ENCODE data around the gene TRMT10B. TPM values are rescaled to one million over a fixed set of nuclear protein-coding genes. Genes with fewer than 3 reads are reported as not detected.
"Not testable (repeated sequence)": the region's sequence is repeated elsewhere in the genome, so short reads cannot be mapped to it uniquely, and the experiment has no call there.

The TRMT10B gene
- polyA plus RNA-seq, 12 donors = 8.0 to 19.9 (median 10.4) TPM; not detected in 2

DNA sequence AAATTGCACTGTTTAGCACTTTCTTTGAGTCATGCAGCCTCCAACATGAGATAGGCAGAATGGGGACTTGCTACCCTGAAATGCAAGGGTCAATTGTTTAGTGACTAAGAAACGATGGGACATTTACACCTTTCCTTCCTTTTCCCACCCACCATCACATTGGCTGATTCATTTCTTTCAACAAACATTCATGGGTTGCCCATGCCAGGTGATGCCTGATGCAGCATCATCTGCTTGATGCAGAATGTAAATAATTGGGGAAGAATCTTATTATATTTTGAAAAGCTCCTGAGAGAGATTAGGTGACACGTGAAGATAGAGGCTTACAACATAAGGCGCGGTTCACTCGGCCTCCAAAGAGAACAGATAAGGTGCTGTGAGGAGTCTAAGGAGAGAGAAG lies 4.5 kb upstream of the TRMT10B start:
- no peak for DNase-seq

DNA sequence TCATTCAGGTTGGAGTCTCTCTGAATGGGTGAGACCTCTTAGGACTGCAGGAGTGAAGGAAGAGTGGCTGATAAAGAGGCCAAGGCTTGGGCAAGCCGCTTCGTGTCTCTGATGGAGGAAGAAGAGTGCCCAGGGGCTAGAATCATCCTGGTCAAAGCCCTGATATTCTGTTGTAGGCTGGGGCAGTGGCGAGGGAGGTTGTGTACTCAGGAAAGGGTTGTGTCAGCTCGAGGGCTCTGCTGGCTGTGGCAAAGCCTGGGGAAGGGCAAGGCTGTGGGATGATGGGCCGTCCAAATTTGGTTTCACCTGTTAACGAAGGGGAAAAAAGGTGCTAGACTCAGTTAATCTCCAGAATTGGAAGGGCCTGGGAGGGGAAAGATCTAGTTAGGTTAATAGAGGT lies 2.4 kb upstream of the TRMT10B start:
- DNase-seq = no peak

DNA sequence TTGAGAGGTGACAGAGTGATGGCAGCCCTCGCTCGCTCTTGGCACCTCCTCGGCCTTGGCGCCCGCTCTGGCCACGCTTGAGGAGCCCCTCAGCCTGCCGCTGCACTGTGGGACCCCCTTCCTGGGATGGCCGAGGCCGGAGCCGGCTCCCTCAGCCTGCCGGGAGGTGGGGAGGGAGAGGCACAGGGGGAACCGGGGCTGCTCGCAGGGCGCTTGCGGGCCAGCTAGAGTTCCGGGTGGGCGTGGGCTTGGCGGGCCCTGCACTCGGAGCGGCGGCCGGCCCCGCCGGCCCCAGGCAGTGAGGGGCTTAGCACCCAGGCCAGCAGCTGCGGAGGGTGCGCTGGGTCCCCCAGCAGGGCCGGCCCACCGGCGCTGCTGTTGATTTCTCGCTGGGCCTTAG lies 1.9 kb upstream of the TRMT10B start:
- DNase-seq = not testable (repeated sequence)

DNA sequence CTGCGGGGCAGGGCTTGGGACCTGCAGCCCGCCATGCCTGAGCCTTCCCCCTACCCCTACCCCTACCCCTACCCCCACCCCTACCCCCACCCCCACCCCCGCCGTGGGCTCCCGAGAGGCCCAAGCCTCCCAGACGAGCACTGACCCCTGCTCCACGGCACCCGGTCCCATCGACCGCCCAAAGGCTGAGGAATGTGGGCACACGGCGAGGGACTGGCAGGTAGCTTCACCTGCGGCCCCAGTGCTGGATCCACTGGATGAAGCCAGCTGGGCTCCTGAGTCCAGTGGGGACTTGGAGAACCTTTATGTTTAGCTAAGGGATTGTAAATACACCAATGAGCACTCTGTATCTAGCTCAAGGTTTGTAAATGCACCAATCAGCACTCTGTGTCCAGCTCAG lies 1.5 kb upstream of the TRMT10B start:
- not testable (repeated sequence) for DNase-seq

DNA sequence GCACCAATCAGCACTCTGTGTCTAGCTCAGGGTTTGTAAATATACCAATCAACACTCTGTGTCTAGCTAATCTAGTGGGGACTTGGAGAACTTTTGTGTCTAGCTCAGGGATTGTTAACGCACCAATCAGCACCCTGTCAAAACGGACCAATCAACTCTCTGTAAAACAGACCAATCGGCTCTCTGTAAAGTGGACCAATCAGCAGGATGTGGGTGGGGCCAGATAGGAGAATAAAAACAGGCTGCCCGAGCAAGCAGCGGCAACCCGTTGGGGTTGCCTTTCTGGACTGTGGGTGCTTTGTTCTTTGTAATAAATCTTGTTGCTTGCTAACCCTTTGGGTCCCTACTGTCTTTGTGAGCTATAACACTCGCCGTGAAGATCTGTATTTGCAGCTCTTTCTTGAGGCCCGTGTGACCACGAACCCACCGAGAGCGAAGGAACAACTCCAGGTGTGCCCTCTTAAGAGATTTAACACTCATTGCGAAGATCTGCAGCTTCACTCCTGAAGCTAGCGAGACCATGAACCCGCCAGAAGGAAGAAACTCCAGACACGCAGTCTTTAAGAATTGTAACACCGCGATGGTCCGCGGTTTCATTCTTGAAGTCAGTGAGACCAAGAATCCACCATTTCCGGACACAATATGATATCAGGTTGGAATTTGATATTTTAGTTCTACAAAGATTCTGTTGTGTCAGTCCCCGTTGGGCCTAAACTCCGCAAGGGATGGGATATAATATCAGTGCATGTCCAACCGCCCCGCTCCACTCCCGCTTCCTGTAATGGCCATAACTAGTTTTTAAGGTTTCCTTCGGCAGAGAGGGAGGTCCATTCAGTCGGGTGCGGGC lies 740 bp upstream of the TRMT10B start:
- no peak for DNase-seq

DNA sequence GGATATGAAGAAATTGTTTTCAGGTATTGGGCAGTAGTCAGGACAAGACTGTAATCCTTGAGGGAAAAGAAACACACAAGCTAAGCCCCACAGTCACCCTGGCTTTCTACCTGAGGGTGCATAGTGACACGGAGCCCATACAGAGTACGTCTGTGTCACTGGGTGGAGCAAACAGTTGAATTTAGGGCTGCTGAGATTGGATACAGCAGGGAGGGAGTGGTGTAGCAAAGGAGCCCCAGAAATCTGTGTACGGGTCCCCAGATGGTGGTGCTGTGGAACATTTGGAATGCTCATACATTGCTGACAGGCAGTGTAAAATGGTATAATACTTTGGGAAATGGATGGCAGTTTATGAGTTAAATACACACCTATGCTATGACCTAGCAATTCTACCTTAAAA lies 5.1 kb downstream of the TRMT10B start:
- no peak for DNase-seq

DNA sequence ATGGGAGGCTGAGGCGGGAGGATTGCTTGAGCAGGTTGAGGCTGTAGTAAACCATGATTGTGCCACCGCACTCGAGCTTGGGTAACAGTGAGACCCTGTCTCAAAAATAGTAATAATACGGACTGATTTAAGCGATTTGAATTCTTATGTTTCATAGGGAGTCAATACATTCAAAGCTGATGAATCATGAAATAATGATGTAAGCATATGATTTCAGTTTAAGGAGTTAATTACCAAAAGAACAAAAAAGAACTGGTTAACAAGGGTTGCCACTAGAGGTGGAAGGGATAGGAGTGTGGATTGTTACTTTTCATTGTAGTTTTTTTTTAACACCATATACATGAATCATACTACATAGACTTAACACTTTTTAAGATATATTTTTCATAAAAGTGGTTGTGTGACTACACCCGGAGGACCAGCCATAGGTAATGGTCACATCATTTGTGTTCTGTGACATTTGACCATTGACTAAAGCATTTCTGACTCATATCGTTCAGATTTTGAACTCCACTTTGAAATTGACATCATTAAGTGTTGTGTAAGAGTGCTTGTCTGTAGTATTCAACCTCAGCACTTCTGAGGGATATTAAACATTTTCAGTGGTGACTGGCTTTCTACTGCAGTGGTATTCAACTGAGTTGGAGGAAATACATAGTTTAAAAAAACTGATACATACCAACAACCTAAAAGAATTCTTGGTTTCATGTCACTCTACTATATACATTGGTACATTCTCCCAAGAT lies 7.0 kb downstream of the TRMT10B start:
- no peak for DNase-seq

DNA sequence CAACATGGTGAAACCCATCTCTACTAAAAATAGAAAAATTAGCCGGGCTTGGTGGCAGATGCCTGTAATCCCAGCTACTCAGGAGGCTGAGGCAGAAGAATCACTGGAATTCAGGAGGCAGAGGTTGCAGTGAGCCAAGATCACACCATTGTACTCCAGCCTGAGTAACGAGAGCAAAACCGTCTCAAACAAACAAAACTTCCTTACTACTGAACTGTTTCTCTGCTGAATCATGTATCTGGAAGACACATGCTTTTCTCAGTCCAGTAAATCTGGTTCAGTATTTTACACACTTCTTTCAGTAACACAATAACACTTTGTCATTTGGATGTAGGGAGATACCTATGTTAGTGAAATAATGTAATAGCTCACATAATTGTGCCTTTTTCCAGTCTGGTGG lies 7.9 kb downstream of the TRMT10B start:
- no peak for DNase-seq

DNA sequence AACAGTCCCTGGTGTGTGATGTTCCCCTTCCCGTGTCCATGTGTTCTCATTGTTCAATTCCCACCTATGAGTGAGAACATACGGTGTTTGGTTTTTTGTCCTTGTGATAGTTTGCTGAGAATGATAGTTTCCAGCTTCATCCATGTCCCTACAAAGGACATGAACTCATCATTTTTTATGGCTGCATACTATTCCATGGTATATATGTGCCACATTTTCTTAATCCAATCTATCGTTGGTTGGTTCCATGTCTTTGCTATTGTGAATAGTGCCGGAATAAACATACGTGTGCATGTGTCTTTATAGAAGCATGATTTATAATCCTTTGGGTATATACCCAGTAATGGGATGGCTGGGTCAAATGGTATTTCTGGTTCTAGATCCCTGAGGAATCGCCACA lies 11.7 kb downstream of the TRMT10B start:
- DNase-seq = not testable (repeated sequence)

DNA sequence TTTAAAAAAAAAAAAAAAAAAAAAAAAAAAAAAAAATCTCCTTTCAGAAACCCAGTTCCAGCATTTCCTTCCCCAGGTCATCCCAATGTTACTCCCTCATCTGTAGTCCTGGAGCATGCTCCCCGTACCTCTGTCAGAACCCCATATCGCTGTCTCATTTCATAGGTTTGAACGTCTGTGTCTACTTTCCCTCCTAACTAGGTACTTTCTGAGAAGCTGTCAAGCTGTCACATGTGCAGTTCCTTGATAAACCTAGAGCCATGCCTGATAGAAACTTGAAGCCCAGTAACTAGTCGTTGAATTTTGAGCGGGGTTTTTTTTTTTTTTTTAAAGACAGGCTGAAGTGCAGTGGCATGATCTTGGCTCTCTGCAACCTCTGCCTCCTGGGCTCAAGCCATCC lies 15.7 kb downstream of the TRMT10B start:
- DNase-seq = no peak

DNA sequence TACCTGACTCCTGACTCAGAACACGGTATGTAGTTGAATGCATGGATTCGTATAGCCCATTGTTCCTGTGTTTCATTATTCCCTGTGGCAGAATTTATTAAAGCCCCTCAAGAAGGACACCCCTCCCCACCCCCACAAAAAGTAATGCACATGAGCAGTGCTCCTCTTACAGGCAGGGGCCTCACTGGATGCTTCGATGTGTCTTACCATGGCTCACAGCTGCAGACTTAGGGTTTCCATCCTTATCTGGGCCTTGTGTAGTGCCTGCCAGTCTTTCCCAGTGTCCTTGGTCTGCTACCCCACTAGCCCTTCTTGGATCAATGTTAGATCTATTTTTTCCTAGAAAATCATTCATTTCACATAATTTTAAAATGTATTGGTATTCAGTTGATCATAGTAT lies 16.4 kb downstream of the TRMT10B start:
- no peak for DNase-seq

DNA sequence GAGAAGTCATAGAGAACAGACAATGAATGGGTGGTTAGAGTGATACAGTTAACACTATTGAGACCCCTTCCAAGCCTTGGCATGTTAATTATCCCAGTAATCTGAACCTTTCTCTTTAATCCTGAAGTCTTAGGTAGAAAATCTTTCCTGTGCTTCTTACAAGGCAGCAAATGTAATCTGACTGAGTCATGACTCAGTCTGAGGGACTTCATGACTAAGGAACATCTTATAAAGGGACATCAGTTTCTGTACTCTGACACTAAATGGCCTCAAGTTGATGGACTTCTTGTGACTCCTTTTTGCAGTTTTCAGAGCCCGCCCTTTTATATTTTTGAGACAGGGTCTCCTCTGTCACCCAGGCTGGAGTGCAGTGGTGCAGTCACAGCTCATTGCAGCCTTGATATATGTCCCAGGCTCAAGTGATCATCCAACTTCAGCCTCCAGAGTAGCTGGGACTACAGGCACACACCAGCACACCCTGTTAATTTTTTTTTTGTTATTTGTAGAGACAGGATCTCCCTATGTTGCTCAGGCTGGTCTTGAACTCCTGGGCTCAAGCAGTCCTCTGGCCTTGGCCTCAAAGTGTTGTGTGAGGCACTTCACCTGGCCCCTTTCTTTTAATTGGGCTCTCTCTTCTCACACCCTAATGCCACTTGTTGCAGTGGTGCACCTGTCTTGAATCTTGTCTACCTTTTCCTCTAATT lies 21.8 kb downstream of the TRMT10B start:
- DNase-seq = no peak

DNA sequence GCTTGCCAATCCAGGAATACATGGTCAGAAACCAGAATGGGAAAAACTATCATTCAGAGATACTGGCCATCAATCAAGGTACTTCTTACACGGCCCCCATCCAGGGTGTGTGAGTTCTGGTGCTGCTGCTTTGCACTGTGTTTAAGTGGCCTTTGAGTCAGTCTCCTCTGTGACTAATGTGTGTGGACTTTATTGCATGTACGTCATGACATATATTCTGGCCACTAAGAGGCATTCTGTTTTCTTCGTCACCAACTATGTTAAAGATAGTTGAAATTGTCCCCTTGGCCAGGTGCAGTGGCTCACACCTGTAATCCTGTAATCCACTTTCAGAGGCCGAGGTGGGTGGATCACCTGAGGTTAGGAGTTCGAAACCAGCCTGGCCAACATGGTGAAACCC lies 22.7 kb downstream of the TRMT10B start:
- no peak for DNase-seq

DNA sequence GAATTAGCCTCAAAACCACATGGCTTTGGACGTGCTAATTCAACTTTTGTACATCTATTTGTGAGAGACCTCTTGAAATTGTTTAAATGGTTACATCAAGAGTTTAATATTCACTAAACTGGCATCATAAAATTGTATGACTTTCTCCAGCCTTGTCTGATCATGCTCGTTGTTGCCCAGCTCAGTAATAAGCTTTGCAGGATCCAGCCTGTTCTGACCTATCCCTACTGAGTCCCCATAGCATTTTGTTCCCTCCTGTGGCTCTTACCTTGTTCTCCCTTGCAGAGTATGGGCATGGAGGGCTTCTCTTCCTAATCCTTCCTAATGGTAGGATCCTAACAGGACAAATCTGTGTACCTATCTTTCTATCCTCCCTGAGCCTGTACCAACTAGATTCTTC lies 24.9 kb downstream of the TRMT10B start:
- no peak for DNase-seq

DNA sequence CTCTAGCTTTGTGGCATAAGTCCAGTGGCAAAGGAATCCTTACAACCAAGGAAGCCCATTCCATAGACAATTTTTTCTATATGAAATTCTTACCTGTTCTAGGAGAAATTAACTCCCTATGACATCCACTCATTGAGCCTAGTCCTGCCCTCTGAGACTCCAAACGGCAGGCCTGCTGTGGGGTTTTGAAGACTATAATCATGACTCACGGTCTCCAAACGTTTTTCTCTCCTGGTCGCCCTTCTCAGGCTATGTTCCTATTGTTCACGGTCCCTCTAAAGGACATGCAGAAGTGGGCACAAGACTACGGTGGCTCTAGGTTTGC lies 30.6 kb downstream of the TRMT10B start:
- DNase-seq = no peak

DNA sequence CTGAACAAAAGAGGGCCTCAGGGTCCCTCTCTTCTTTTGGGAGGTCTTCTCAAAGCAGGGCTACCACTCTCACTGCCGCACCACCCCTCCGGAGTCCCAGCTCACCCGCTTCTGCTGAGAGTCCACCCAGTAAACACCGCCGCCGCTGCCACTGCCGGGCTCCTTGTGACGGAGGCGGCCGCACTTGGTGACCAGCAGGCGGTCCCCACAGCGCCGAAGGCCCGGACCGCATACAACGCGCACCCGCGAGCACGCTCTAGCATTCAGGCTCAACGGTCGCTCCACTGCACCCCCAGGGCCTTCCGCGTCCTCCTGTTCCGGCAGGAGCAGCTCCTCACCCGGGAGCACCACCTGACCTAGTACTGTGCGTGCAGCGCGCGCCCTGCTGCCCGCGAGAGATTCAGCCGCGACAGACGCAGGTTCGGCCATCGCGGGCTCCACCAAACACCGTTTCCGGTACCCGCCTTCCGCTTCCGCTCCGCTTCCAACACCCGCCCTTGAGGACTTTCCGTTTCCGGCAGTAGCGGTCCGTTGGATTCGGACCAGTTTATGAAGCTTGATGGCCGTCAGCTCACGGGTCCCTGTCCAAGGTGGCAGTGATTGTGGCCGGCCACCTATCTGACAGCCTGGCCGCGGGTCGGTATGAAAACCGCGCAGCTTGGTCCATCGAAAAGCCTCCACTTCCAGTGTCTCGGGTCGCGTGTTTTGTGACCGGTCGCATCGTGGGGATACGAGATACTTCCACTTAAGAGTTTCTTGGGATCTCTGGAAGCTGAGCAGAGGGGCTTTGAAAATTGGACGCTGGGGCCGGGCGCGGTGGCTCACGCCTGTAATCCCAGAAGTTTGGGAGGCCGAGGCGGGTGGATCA lies 31.2 kb downstream of the TRMT10B start, which contains the start of gene EXOSC3:
EXOSC3 (minus strand) TSS at position 449 of the 868 bp plus-strand sequence; CDS start at position 429, 20 bp downstream.
- peak; percentile 95 for DNase-seq

DNA sequence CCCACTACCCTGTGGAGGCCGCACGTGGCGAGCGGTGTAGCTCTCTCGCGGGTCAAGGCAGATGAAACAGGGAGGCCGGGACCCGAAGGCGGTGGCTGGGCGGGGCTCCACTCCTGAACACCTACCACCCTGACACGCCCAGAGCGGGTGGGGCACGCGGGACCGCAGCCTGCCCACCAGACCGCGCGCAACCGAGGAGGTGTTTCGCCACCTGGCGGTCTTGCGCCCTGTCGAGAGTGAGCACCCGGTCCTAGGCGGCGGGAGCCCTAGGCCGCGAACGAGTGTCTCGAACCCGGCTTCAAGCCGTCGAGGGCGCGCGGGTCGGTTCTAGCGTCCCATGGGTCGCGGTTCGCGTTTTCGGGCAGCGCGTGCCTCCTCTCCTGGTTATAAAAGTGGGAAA lies 33.5 kb downstream of the TRMT10B start:
- DNase-seq = no peak

DNA sequence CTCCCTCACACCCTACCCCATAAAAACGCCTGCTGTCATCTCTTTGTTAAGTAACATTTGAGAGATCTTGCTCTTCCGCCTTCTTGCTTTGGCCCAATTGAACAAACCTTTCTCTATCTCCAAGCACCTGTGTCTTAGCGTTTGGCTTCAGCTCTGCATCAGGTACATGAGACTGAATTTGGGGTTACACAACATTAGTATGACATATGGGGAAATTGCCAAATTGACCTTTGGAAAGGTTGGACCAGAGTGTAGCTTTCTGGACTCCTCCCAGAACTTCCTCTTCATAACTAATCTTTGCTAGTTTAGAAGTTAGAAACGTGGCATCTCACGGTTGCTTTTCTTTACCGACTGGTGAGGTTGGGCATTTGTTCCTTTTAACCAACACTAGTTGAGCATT lies 34.7 kb downstream of the TRMT10B start:
- no peak for DNase-seq

DNA sequence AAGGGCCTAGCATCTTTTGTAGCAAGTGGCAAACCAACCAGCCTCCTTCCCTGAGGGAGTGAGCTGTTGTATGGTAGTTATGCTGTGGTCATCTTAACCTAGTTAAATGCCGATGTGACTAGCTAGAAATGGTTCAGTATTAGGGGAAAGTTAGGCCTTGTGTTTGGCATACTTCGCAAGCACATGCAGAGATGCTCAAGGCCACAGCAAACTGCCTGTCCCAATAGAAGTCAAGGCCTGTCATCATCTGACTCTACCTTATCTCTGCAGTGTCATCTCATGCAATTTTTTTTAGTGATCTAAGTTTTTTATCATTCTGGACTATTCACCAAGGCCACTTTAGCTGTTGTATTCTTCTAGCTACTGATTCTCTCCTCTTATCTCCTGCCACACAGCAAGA lies 36.5 kb downstream of the TRMT10B start:
- no peak for DNase-seq

DNA sequence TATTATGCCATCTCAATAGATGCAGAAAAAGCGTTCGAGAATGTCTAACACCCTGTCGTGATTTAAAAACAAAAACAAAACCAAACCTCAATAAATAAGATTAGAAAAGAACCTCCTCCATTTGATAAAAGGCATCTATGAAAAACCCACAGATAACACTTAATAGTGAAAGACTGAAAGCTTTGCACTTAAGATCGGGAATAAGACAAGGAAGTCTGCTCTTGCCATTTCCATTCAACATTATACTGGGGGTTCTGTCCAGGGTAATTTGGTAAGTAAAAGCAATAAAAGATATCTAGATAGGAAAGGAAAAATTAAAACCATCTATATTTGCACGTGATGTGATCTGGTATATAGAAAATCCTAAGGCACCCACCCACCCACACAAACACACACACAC lies 38.5 kb downstream of the TRMT10B start:
- no peak for DNase-seq

DNA sequence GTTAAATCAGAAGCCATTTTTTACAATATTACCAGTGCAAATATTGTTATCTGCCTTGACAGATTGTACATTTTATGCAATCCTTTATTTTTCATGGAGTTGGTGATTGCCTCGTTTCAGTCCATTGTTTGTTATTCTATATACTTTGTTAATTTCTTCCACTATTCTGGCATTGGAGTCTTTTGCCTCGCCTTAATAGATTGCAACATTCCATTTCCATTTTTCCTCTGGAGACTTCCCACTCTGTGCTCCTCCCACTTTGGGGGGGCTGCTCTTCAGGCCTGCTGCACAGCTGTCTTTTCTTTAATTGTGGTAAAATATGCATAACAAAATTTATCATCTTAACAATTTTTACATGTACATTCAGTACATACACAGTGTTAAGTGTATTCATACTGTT lies 42.6 kb downstream of the TRMT10B start:
- no peak for DNase-seq

DNA sequence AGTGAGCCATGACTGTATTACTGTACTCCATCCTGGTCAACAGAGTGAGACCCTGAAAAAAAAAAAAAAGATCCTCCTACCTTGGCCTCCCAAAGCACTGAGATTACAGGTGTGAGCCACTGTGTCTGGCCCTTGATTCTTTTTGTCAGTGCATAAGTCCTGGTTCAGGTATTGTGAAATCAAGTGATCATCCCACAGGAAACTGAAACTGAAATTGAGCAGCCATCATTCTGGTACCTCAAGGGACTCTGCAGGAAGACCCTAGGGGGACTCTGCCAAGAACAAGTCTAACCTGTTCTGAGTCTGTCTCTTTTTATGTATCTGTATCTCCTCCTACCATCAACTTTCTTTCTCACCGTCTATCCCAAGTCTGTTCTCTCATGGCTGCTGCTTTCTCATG lies 45.1 kb downstream of the TRMT10B start:
- DNase-seq = no peak
